Measurements from ENCODE around the gene ARPP21.

The ARPP21 gene

DNA sequence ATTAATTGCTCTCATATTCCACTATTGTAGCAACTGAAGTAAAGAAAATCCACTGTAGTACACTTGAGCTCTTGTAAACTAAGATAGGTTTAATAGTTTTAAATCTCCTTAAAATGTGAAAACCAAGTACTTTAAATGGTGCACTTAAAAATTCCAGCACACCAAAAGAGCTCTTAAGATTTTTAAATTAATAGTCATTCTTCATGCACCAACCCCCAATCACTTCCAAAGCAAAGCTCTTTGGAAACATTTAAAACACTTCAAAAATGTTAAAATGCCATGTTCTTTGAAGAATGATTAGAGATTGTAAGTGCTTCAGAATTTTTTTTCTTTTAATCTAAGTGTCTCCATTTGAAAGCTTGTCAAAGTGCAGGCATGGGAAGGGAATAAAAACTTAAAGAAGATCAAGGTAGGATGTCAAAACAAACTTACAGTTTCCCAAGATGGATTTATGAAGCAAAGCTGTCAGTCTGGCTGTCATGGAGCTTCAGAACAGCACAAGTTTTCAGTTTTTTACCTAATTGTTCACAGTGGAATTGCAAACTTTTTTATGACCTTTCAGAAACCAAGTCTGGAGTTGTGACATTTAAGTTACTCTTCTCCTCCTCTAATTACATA is 84.3 kb downstream of the ARPP21 start:
- no peak overlapping the region for H3K27ac Mint-ChIP-seq

DNA sequence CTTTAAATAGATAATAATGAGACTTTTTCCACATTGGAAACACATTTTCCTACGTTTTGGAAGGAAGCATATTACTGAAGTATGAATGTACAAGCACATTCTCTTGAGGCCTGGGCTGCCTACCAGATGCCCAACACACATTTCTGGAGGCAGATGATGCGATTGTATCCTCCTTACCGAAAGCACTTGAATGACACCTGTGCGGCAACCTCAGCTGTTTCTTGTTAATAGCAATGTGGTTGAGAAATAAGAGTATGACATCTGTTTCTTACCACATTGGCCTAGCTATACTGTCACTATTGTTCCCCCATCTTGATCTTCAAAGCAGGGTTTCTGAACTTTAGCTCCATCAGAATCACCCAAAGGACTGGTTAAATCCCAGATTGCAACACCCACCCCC is 84.8 kb downstream of the ARPP21 start:
- H3K9me3 Mint-ChIP-seq (ENCODE audit: low read depth): no peaks in the 10 kb centered on the region
- no peaks in the 10 kb centered on the region for H3K4me1 Mint-ChIP-seq (ENCODE audit: low read depth)
- no peaks in the 10 kb centered on the region for H3K27me3 Mint-ChIP-seq
- H3K36me3 Mint-ChIP-seq: no peaks in the 10 kb centered on the region
- no peak overlapping the region for H3K4me3 Mint-ChIP-seq
- H3K27ac Mint-ChIP-seq: no peak overlapping the region

More for the DNA sequence above, 84.3 kb downstream of the ARPP21 start:
- H3K4me3 Mint-ChIP-seq: no peak overlapping the region
- H3K36me3 Mint-ChIP-seq: no peaks in the 10 kb centered on the region
- no peaks in the 10 kb centered on the region for H3K9me3 Mint-ChIP-seq (ENCODE audit: low read depth)
- H3K27me3 Mint-ChIP-seq: no peaks in the 10 kb centered on the region
- no peaks in the 10 kb centered on the region for H3K4me1 Mint-ChIP-seq (ENCODE audit: low read depth)

DNA sequence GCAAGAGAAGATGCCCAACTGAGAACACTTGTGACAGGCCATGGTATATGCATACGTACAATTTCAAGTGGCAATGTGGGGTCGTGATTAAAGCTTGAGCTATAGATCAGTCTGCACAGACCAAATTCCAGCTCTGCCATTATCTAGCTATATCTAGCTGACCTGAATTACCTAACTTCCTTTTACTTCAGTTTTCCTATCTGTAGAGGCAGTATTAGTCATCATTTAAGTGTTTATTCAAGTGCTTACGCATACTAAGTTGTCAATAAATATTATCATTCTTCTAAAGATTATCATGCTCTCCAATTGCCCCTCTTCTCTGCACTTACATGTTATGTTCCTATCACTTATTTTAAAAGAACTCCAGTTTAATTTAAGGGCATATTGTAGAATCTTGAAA is 87.9 kb downstream of the ARPP21 start:
- no peaks in the 10 kb centered on the region for H3K4me1 Mint-ChIP-seq (ENCODE audit: low read depth)
- no peak overlapping the region for H3K4me3 Mint-ChIP-seq
- no peaks in the 10 kb centered on the region for H3K9me3 Mint-ChIP-seq (ENCODE audit: low read depth)
- H3K36me3 Mint-ChIP-seq: no peaks in the 10 kb centered on the region
- H3K27ac Mint-ChIP-seq: no peak overlapping the region
- H3K27me3 Mint-ChIP-seq: no peaks in the 10 kb centered on the region

DNA sequence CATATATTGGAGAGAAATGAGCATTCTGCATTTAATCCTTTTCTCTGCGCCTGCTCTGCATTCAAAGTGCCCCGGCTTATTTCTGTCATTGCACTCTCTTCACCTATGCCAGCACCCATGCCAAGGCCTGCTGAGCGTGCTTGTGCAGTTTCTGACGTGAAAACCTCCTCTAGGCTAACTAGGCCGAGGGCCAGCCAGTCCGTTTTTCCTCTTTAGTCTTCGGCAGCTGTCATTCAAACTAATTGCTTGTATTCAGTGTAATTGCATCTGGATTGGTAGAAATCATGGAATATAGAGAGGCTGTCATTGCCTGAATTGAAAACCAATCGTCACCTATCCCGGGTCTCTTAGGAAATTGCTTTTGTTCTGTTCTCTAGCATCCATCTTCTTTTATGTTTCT is 94.0 kb downstream of the ARPP21 start:
- H3K27ac Mint-ChIP-seq: no peak overlapping the region
- no peak overlapping the region for H3K4me3 Mint-ChIP-seq
- no peaks in the 10 kb centered on the region for H3K36me3 Mint-ChIP-seq
- H3K27me3 Mint-ChIP-seq: no peaks in the 10 kb centered on the region
- no peaks in the 10 kb centered on the region for H3K4me1 Mint-ChIP-seq (ENCODE audit: low read depth)
- H3K9me3 Mint-ChIP-seq (ENCODE audit: low read depth): no peaks in the 10 kb centered on the region

DNA sequence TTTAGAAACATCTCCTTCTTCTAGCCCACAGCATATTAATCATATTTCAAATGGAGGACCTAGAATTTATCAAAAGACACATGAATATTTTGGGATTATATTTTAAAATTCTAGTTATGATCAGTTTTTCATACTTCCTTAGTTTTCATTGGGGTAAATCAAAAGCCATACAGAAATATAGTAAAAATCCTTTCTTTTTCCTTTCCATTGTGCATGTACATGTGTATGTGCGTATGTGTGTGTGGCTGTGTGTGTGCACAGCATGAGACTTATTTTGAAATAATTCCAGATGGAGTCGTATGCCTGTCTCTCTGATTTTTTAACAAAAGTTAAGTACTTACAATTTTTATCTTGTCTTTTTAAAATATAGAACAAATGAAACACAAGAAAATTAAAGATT is 94.5 kb downstream of the ARPP21 start:
- no peaks in the 10 kb centered on the region for H3K4me1 Mint-ChIP-seq (ENCODE audit: low read depth)
- no peak overlapping the region for H3K27ac Mint-ChIP-seq
- H3K27me3 Mint-ChIP-seq: no peaks in the 10 kb centered on the region
- no peak overlapping the region for H3K4me3 Mint-ChIP-seq
- H3K9me3 Mint-ChIP-seq (ENCODE audit: low read depth): no peaks in the 10 kb centered on the region
- H3K36me3 Mint-ChIP-seq: no peaks in the 10 kb centered on the region

DNA sequence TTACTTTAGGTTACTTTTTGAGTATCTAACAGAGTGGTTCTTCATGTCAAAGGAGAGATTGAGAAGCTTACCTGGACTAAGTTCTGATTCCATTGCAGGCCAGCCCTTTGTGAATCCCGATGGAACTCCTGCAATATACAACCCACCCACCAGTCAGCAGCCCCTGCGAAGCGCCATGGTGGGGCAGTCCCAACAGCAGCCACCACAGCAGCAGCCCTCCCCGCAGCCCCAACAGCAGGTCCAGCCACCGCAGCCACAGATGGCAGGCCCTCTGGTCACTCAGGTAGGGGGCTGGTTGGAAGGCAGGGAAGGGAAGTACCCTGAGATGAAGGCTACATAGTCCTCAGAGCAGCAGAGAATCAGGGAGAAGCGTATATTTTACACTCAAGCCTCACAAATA is 97.8 kb downstream of the ARPP21 start:
- no peaks in the 10 kb centered on the region for H3K36me3 Mint-ChIP-seq
- no peaks in the 10 kb centered on the region for H3K9me3 Mint-ChIP-seq (ENCODE audit: low read depth)
- no peaks in the 10 kb centered on the region for H3K4me1 Mint-ChIP-seq (ENCODE audit: low read depth)
- no peaks in the 10 kb centered on the region for H3K27me3 Mint-ChIP-seq
- no peak overlapping the region for H3K4me3 Mint-ChIP-seq
- no peak overlapping the region for H3K27ac Mint-ChIP-seq

DNA sequence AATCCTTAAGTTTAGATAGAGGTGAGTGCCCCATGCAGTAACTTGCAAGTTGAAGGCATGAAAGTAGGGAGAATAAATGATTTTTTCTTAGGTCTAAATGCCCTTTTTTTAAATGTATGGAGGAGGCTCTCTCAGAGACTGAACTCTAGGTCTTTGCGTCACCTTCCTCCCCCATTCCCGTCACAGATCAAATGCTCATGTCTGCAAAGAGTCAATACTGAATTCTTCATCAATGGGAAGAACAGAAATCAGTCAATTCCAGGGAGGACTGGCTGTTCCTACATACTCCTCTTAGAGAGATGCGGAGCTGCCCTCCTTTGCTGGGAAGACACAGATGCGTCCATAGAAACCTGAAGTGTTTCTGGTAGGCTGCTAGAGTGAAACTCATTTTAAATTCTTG is 98.2 kb downstream of the ARPP21 start:
- H3K4me1 Mint-ChIP-seq (ENCODE audit: low read depth): no peaks in the 10 kb centered on the region
- no peaks in the 10 kb centered on the region for H3K9me3 Mint-ChIP-seq (ENCODE audit: low read depth)
- no peaks in the 10 kb centered on the region for H3K27me3 Mint-ChIP-seq
- no peak overlapping the region for H3K27ac Mint-ChIP-seq
- no peak overlapping the region for H3K4me3 Mint-ChIP-seq
- no peaks in the 10 kb centered on the region for H3K36me3 Mint-ChIP-seq

DNA sequence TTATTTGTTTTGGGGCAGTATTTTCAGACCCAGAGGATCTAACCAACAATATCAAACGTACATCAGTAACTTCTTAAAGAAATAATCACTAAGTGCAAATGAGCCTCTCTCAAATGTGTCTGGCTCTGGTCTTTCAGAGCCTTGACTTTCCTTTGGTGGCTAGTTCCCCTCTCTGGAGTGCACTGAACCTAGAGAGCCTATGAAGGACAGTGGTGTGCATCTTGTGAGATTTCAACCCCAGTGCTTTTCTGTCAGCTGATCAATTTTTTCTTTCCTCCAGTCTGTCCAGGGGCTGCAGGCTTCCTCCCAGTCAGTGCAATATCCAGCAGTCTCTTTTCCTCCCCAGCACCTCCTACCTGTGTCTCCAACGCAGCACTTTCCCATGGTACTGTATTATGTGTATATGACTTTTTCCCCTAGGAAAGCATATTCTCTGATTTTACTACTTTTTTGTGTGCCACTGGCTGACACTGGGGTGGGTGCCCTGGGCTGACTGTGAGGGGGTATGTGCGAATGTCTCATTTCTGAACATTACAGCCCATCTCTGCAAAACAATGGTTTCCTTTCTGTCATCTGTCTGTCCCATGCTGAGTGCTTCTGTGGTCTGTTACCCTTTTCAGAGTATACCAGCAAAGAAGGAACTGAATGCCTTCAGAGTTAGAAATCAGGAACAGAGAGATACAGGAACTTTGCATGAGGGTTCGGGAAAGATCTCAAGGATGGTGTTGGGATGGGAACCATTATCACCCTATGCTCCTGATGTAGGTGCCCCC is 98.8 kb downstream of the ARPP21 start:
- H3K9me3 Mint-ChIP-seq (ENCODE audit: low read depth): no peaks in the 10 kb centered on the region
- H3K27me3 Mint-ChIP-seq: no peaks in the 10 kb centered on the region
- H3K36me3 Mint-ChIP-seq: no peaks in the 10 kb centered on the region
- no peaks in the 10 kb centered on the region for H3K4me1 Mint-ChIP-seq (ENCODE audit: low read depth)
- H3K4me3 Mint-ChIP-seq: no peak overlapping the region
- no peak overlapping the region for H3K27ac Mint-ChIP-seq

DNA sequence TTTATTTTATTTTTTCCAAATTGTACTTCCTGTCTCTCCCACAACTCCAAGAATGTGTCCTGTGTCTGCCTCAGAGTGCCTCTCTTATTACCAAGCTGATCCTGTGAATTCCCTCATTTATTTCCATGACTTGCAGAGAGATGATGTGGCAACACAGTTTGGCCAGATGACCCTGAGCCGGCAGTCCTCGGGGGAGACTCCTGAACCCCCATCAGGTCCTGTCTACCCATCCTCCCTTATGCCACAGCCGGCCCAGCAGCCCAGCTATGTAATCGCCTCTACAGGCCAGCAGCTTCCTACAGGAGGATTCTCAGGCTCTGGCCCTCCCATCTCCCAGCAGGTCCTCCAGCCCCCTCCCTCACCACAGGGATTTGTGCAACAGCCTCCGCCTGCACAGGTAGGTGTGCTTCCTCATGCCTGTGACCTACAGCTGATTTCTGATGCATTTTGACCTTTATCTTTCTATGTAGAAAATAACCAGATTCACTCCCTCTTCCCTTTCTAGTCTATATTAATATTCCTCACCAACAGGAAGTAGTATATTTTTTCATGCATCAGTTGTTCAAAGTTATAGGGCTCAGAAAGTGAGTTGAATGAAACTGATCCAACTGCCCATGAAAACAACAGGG is 100.0 kb downstream of the ARPP21 start:
- Mint-ChIP-seq H3K4me1 (ENCODE audit: low read depth) (no peaks in the 10 kb centered on the region), H3K27ac (no peak overlapping the region), H3K36me3 (no peaks in the 10 kb centered on the region), H3K27me3 (no peaks in the 10 kb centered on the region), H3K9me3 (ENCODE audit: low read depth) (no peaks in the 10 kb centered on the region), H3K4me3 (no peak overlapping the region)

DNA sequence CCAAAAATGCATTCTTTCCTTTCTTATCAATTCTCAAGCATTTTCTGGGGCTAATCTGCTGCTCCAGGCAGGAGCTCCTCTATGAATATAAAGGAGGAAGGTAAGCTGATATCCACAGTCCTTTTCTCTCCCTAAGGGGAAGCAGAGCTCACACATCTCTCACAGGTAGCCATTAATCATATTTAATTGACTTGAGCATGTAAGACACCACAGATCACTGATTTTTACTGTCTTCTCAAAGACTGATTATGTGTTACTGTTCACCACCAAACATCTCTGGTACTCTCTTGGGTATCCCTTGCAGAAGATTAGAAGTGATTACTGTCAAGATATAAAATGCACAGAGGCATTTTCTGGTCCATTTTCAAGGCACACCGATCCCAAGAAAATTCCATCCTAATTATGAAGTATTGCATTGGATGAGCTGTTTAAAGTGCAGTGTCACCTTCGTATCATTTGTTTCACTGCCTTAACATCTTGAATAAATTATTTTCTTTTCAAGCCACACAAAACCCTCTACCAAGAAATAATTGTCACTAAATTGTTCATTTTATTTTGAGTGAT is 100.7 kb downstream of the ARPP21 start:
- H3K4me1 Mint-ChIP-seq (ENCODE audit: low read depth): no peaks in the 10 kb centered on the region
- no peak overlapping the region for H3K4me3 Mint-ChIP-seq
- H3K9me3 Mint-ChIP-seq (ENCODE audit: low read depth): no peaks in the 10 kb centered on the region

DNA sequence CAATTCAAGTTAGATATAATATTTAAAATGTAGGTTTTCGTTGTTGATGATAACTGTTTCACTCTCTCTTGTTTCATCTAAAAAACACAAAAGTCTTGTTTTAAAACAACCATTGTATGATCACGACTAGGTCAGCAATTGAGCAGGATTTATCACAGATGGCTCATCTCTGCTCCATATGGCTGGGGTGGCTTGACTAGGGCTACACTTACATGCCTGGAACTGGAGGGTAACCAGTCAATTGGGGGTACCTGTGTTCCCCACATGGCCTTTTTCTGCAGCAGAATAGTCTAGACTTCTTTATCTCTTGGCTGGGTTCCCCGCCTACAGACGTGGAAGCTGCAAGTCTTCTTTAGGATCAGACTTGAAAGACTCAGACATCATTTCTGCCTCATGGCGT is 103.9 kb downstream of the ARPP21 start:
- Mint-ChIP-seq H3K27me3 (peaks cover 2% of the 10 kb centered on the region), H3K27ac (no peak overlapping the region), H3K4me3 (no peak overlapping the region), H3K4me1 (ENCODE audit: low read depth) (no peaks in the 10 kb centered on the region), H3K9me3 (ENCODE audit: low read depth) (no peaks in the 10 kb centered on the region), H3K36me3 (no peaks in the 10 kb centered on the region)

More for the DNA sequence above, 100.7 kb downstream of the ARPP21 start:
- H3K27me3 Mint-ChIP-seq: no peaks in the 10 kb centered on the region
- H3K27ac Mint-ChIP-seq: no peak overlapping the region
- no peaks in the 10 kb centered on the region for H3K36me3 Mint-ChIP-seq

DNA sequence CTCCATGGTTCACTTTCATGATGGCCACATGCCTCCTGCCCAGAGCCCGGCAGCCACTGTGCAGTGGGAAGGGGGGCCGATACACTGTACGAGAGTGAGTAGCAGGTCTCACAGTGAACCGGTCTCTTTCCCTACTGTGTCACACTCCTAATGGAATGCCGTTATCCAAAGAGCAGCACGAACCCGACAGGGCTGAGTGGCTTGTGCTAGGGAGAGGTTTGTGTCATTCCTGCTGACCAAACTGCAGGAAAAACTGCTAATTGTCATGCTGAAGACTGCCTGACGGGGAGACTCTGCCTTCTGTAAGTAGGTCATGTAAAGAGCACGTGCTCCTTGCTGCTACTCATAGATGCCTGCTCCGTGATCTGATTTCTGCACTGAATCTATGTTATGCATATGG is 105.1 kb downstream of the ARPP21 start:
- no peaks in the 10 kb centered on the region for H3K9me3 Mint-ChIP-seq (ENCODE audit: low read depth)
- H3K27me3 Mint-ChIP-seq: peaks cover 2% of the 10 kb centered on the region
- H3K4me3 Mint-ChIP-seq: no peak overlapping the region
- no peaks in the 10 kb centered on the region for H3K36me3 Mint-ChIP-seq
- no peaks in the 10 kb centered on the region for H3K4me1 Mint-ChIP-seq (ENCODE audit: low read depth)
- no peak overlapping the region for H3K27ac Mint-ChIP-seq

DNA sequence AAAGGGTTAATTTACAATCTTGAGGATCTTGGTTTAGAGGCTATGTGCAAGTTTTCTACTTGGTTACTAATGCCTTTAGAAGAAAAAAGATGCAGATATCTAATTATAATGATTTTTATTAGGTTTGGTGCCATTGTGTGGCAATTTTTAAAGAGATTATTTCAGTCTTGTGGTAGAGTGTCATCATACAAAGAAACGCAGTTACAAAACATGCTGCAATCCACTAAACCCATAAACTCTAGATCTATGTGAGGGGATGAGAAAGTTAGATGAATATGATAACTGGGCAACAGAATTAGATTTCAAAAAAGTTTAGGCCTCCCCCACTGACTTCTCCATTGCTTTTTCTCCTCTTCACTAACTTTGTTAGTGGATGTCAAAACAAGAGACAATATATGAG is 106.0 kb downstream of the ARPP21 start:
- Mint-ChIP-seq H3K9me3 (ENCODE audit: low read depth) (no peaks in the 10 kb centered on the region), H3K27ac (no peak overlapping the region), H3K4me1 (ENCODE audit: low read depth) (no peaks in the 10 kb centered on the region), H3K4me3 (no peak overlapping the region), H3K36me3 (no peaks in the 10 kb centered on the region), H3K27me3 (peaks cover 2% of the 10 kb centered on the region)

DNA sequence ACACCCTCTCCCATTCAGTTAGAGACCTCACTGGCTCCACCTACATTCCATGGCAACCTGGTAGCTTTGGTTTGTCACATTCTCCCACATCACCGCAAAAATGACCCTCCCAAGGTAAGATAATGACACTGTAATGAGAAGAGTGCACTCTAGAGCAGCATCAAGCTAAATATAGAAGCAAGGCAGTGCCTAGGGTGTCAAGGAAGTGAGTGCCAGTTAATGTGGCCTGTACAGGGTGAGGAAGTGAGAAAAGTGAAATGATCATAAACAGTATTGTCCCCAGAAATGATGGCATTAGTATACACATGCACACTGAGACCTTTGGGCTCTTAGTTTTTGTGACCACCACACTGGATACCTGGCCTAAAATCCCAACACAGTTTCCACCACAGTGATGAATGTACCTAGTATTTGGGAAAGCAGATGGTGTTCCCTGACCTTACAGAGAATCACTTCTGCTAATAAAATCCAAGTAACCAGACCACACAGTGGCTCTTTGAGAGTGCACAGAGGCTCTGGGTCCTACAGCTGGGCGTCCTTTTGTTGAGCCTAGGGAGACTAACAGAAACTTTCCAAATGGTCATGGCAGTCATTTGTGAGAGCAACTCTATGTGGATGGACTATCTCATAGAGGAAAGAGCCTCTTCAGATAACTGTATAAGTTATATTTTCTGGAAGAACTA is 106.6 kb downstream of the ARPP21 start:
- peaks cover 2% of the 10 kb centered on the region for H3K27me3 Mint-ChIP-seq

DNA sequence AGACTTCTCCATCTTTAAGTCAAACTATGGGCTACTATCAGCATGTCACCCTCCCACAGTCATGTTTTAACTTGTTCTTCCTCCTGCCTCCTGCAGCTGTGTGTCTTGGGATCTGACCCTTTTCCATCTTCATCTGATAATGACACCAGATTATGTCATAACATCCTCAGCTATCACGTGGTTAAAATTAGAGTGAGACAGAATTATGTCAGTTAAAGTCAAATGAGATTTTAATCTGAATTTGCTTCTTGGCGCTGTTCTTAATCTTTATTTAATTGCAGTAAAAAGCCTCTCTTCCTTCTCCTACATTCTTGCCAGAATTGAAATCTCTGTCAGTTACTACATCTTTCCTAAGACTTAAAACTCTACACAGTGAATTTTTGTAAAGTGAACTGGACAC is 107.2 kb downstream of the ARPP21 start:
- Mint-ChIP-seq H3K36me3 (no peaks in the 10 kb centered on the region), H3K9me3 (ENCODE audit: low read depth) (no peaks in the 10 kb centered on the region), H3K4me3 (no peak overlapping the region), H3K27ac (no peak overlapping the region), H3K4me1 (ENCODE audit: low read depth) (no peaks in the 10 kb centered on the region), H3K27me3 (peaks cover 2% of the 10 kb centered on the region)

More for the DNA sequence above, 106.6 kb downstream of the ARPP21 start:
- no peak overlapping the region for H3K27ac Mint-ChIP-seq
- H3K36me3 Mint-ChIP-seq: no peaks in the 10 kb centered on the region
- no peak overlapping the region for H3K4me3 Mint-ChIP-seq
- H3K4me1 Mint-ChIP-seq (ENCODE audit: low read depth): no peaks in the 10 kb centered on the region
- no peaks in the 10 kb centered on the region for H3K9me3 Mint-ChIP-seq (ENCODE audit: low read depth)

Measured in activated naive CD8-positive, alpha-beta T cell (primary cell).